Type B pancreatic cell (in vitro differentiated cells): Measurements from ENCODE around the gene PNMA8A. TPM values are rescaled to one million over a fixed set of nuclear protein-coding genes. Genes with fewer than 3 reads are reported as not detected.
"Not testable (repeated sequence)": the region's sequence is repeated elsewhere in the genome, so short reads cannot be mapped to it uniquely, and the experiment has no call there.

ENCODE experiments used
- DNase-seq: peaks from one replicate; pipeline ENCODE4 v3.0.0; 2021; ENCODE audit warnings: mixed read lengths; ENCODE audit not compliant: unreplicated experiment; ENCODE audit errors: extremely low spot score
- H3K27ac Mint-ChIP-seq: 2 replicates; pipeline ENCODE4 v1.8.0; 2021; ENCODE audit warnings: mild to moderate bottlenecking, mixed read lengths
- H3K27me3 Mint-ChIP-seq: 2 replicates; pipeline ENCODE4 v1.8.0; 2021; ENCODE audit warnings: mixed read lengths
- H3K36me3 Mint-ChIP-seq: 2 replicates; pipeline ENCODE4 v1.8.0; 2021; ENCODE audit warnings: mixed read lengths
- H3K4me1 Mint-ChIP-seq: one replicate; pipeline ENCODE4 v1.8.0; 2021; ENCODE audit warnings: mixed read lengths; ENCODE audit not compliant: unreplicated experiment
- H3K4me3 Mint-ChIP-seq: 2 replicates; pipeline ENCODE4 v1.8.0; 2021; ENCODE audit warnings: mild to moderate bottlenecking, mixed read lengths
- H3K9me3 Mint-ChIP-seq: 2 replicates; pipeline ENCODE4 v1.8.0; 2021; ENCODE audit warnings: mixed read lengths
- CTCF ChIP-seq: fragments of 200-600 bp; sonication (generic); conservative IDR thresholded peaks from 2 replicates; pipeline ENCODE4 v1.5.0; 2021; ENCODE audit warnings: antibody characterized with exemption, mild to moderate bottlenecking
- total RNA-seq: library from RNA; stranded (reverse); gene quantifications from 2 replicates; pipeline ENCODE4 v1.2.1, GENCODE V29; 2021; ENCODE audit warnings: low replicate concordance

Gene PNMA8A
- total RNA-seq, 1 donor from 2014 or later, result 21.9 TPM

- Mint-ChIP-seq H3K4me3 (no peak overlapping the region), H3K27me3 (peaks cover 4% of the 10 kb centered on the region), H3K36me3 (no peaks in the 10 kb centered on the region), H3K9me3 (no peaks in the 10 kb centered on the region), H3K27ac (no peak overlapping the region), H3K4me1 (peaks cover 2% of the 10 kb centered on the region)
- no peak for DNase-seq
- TF ChIP-seq CTCF, result no peak
These were observed 31.5 kb upstream of the PNMA8A start for GRCh38 chr19:46502891-46503290.

- peaks cover 5% of the 10 kb centered on the region for H3K27me3 Mint-ChIP-seq
- H3K4me3 Mint-ChIP-seq, result no peak overlapping the region
- H3K27ac Mint-ChIP-seq, result no peak overlapping the region
- TF ChIP-seq CTCF, result no peak
- no peaks in the 10 kb centered on the region for H3K9me3 Mint-ChIP-seq
- H3K4me1 Mint-ChIP-seq, result peaks cover 9% of the 10 kb centered on the region
- DNase-seq, result no peak
- no peaks in the 10 kb centered on the region for H3K36me3 Mint-ChIP-seq
These were observed 28.3 kb upstream of the PNMA8A start for GRCh38 chr19:46499692-46500091.

GRCh38 chr19:46497773-46498172 lies 26.4 kb upstream of the PNMA8A start:
- Mint-ChIP-seq H3K4me1 (peaks cover 9% of the 10 kb centered on the region), H3K36me3 (no peaks in the 10 kb centered on the region), H3K4me3 (no peak overlapping the region), H3K9me3 (no peaks in the 10 kb centered on the region), H3K27me3 (peaks cover 14% of the 10 kb centered on the region), H3K27ac (no peak overlapping the region)
- no peak for DNase-seq
- no peak for TF ChIP-seq CTCF

- Mint-ChIP-seq H3K27me3 (peaks cover 18% of the 10 kb centered on the region), H3K4me3 (peak overlapping the region; percentile 44)
- H3K4me1 Mint-ChIP-seq, H3K27ac Mint-ChIP-seq, H3K36me3 Mint-ChIP-seq, H3K9me3 Mint-ChIP-seq, DNase-seq: not testable (repeated sequence)
These were observed 25.5 kb upstream of the PNMA8A start for GRCh38 chr19:46496886-46497285.

DNA sequence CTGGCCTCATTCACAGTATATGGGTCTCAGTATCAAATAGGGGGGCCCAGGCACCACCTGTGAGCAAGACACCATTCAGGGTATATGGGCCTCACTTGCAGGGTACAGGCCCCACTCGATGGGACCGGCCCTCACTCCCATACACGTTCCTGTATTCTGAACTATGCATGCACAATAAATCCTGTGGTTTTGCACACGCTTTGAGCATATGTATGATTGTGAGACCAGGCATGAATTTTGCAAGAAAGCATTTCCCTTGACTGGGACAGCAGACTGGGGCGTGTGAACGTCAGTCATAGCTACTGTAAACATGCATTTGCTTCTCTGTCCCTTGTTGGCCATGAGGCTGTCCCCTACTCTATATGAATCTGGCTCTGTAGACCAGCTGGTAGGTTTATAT lies 24.9 kb upstream of the PNMA8A start:
- H3K4me1 Mint-ChIP-seq, result peaks cover 9% of the 10 kb centered on the region
- no peak overlapping the region for H3K27ac Mint-ChIP-seq
- no peak for TF ChIP-seq CTCF
- no peaks in the 10 kb centered on the region for H3K36me3 Mint-ChIP-seq
- no peak overlapping the region for H3K4me3 Mint-ChIP-seq
- H3K27me3 Mint-ChIP-seq, result peaks cover 23% of the 10 kb centered on the region
- no peak for DNase-seq
- H3K9me3 Mint-ChIP-seq, result no peaks in the 10 kb centered on the region

- H3K4me1 Mint-ChIP-seq, result peaks cover 9% of the 10 kb centered on the region
- DNase-seq, result peak; percentile 91
These were observed 24.4 kb upstream of the PNMA8A start, which contains the start of gene PNMA8B for GRCh38 chr19:46495786-46496099. Gene PNMA8B, minus strand, starts transcription at chr19:46495867. Its CDS starts 402 bp downstream, at chr19:46495465.

More at GRCh38 chr19:46495786-46496099, 24.4 kb upstream of the PNMA8A start, which contains the start of gene PNMA8B:
- no peak for TF ChIP-seq CTCF
- H3K27me3 Mint-ChIP-seq, result peaks cover 28% of the 10 kb centered on the region
- peak within 1 kb of the TSS; percentile 71 for H3K27ac Mint-ChIP-seq
- H3K4me3 Mint-ChIP-seq, result peak within 1 kb of the TSS; percentile 78
- H3K36me3 Mint-ChIP-seq, result no peaks in the 10 kb centered on the region
- no peaks in the 10 kb centered on the region for H3K9me3 Mint-ChIP-seq
